GM19043 (cell line): Measurements from ENCODE around the gene MOB3A.

Source experiments
- ATAC-seq: cut with Tn5 transposase; IDR thresholded peaks from one replicate; pipeline ENCODE4 v1.9.1; 2021; ENCODE audit warnings: low read depth; ENCODE audit not compliant: unreplicated experiment

Gene MOB3A

GRCh38 chr19:2126879-2127518 is 30.9 kb upstream of the MOB3A start:
- ATAC-seq = no peak

DNA sequence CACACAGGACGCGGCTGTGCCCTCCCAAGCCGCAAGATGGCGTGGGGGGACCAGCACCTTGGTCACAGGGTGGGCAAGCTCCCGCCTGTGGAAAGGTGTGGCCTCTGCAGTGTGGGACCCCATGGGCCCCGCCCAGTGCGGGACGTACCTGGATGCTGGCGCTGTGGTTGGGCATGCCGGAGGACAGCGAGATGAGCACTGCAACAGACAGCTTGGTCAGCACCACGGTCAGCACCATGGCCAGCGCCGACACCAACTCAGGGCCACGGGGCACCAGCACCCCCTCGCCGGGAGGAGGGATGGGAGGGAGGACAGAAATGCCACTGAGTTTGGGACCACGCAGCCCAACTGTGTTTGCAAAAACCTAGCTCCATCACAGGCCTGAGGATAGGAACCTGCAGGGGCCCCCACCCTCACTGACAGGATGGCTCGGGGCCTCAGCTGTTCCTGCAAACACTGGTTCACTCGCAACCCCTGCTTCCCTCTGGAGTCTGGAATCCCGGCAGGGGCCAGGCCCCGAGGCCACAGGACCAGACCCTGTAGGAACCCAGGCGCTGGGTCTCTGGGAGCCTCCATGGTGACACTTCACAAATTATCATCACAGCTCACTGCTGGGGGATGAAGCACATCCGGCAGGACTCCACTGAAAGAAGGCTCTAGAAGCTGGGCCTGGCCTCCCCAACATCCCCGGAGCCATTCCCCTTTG is 27.7 kb upstream of the MOB3A start:
- ATAC-seq = no peak

DNA sequence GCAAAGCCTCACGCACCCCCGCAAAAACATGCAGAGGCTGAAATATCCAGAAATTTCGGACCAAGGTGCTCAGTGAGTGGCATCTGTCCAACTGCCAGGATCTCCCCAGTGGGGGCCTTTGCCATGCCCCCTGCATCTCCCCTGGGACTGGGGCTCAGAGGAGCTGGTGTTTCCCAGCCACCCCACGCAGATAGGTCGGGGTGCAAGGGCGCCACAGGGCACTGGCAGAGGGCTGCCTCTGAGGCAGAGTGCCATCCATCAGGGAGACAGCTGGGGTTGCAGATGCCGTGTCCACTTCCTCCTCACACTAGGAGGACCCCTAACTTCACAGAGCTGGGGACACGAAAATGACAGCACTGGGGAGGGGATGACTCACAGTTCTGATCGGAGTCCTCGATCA is 26.9 kb upstream of the MOB3A start:
- ATAC-seq = no peak

- ATAC-seq = no peak
Measured at GRCh38 chr19:2122251-2122650, 26.1 kb upstream of the MOB3A start.

DNA sequence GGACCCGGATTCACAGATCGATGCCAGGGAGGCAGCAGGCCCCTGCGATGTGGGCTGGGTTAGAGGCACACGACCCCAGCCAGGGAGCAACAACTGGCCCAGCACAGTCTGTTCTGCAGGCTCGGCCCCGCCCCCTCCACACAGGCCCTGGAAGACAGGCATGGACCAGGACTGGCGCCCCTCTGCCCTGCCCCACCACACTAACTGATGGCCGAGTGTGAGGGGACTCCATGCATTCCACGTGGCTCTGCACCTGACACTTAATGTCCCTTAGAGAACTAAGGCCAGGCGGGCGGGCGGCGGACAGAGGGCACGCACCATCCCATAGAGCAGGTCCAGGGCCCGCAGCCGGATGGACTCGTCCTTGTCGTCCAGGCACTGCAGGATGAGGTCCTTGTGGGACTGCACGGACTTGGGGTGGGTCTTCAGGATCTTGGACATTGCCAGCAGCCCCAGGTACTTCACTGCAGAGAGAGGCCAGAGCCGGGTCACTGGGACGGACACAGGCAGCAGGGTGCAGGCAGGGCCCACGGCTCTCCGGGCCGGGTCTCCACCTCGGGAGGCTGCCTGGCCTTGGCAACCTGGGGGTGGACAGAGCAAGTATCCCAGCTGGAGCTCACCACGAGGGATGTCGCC is 25.4 kb upstream of the MOB3A start:
- ATAC-seq = no peak

- ATAC-seq = no peak
Measured at GRCh38 chr19:2120821-2121220, 24.7 kb upstream of the MOB3A start.

GRCh38 chr19:2119921-2120785 is 24.0 kb upstream of the MOB3A start:
- no peak for ATAC-seq

- no peak for ATAC-seq
Measured at GRCh38 chr19:2118438-2118837, 22.3 kb upstream of the MOB3A start.

GRCh38 chr19:2117215-2117960 is 21.3 kb upstream of the MOB3A start:
- no peak for ATAC-seq

GRCh38 chr19:2116507-2116906 is 20.4 kb upstream of the MOB3A start:
- no peak for ATAC-seq

DNA sequence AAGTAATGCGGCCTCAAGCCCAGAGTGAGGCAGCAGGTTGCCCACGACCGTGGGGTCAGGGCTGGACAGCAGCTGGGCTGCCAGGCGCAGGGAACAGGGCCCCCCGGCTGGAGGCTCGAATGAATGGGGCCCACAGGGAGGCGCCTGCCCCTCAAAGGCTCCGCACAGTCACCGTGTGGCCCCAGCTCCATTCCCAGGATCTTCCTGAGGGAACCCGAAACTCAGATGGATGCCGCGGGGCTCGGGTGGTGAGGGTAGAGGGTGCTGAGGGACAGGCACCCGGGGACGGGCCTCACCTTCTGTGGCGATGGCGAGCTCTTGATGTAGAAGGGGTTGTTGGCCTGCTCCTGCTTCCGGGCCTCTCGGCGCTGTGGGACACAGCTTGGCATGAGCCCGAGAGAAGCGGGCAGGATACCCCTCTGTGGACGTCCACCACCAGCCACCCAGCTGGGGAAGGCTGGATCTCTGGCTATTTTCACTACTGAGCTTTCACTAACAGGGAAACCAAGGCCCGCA is 19.8 kb upstream of the MOB3A start:
- no peak for ATAC-seq

GRCh38 chr19:2115324-2115723 is 19.2 kb upstream of the MOB3A start:
- no peak for ATAC-seq

- no peak for ATAC-seq
Measured at GRCh38 chr19:2114821-2115220, 18.7 kb upstream of the MOB3A start.

DNA sequence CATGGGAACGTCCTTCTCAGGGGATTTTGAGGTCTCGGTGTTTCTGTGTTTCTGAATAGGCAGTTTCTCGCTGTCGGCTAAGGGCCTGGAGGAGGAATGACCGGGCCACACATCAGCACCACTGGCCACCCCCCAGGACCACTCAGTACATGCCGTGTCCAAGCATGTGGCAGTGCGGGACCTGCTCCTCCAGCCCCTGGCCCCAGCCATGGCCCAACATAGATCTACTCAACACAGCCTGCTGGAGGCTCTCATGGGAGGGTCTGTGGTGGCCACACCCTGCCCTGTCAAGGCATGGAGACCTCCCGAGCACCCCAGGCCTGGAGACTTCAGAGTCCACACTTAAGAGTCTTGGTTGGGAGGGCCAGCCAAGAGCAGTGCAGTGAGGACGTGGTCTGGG is 18.1 kb upstream of the MOB3A start:
- ATAC-seq = no peak

DNA sequence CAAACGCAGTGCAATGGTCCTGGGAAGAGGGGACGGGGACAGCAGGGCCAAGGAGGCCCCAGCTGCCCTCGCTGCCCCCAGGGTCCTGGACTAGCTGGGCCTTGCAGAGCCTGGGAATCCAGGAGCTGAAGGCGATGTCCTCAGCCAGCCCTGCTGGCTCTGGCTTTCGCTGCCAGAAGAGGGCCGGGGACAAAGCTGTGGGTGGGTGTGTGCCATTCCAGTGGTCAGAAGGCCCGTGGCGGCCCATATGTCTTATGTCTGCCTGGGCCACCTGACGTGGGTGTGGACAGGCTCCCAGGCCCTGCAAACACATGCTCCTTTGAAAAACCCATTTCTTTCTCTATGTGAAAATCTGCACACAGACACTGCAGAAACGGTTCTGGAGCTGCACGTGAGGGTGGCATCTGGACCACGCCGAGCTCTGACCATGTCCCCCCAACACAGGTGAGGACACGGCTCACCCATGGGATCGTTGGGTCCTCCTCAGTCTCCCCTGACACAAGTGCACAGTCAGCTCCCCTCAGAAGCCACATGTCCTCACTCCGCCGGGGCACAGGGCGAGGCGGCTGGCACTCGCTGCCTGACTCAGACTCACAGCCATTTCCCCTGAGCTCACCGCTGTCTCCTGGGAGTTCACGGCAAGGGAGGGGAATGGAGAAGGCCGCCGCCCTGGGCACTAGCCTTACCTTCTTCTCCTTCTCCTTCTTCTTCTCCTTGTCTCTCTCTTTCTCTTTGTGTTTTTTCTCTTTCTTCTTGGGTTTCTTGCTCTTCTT is 17.5 kb upstream of the MOB3A start:
- ATAC-seq = no peak

DNA sequence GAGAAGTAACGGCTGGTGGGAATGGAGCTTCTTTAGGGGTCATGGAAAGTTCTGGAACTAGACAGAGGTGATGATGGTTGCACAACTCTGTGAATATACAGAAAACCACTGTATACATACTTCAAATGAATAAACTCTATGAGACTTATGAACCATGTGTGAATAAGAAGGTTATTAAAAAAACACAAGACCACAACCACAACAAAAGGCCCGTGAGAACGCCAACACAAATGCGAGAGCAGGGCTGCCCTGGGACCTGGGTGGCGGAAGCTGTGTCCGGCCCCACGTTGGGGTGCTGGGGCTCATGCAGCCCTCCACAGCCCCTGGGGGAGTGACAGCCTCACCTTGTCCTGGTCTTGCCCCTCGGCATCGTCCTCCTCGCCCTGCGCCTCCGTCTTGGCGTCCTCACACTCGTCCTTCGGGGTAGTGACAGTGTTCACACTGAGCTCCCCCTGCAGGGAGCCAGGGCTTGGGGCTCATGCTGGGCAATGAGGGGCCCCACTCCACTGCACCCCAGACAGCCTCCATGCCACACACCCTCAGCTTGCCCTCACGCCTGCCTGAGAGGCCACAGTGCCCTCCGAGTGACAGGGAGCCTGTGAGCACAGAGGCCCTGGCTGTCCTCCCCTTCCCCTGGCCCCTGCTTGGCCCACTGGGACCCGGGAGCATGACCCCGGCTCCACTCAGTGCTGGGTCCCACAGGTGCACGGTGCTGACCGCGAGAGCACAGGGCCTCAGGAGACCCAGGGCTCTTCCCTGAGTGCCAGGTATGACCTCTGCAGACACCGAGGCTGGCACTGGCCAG is 16.6 kb upstream of the MOB3A start:
- no peak for ATAC-seq

DNA sequence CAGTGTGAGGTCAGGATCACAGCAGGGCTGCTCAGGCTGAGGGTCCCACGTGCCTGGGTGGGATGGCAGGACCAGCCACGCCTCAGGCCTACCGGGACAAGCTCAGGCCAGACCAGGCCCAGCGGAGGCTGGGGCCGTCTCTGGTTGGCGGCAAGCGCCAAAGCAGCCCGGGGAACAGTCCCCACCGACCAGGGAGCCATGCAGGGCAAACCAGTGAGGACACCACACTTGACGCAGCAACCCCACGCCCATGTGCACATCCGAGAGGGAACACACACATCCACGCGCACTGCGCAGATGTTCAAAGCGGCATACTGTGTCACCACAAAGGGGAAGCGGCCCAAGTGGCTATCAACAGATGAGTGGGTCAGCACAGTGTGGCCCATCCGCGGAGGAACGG is 15.8 kb upstream of the MOB3A start:
- no peak for ATAC-seq

- ATAC-seq = no peak
Measured at GRCh38 chr19:2111425-2111824, 15.3 kb upstream of the MOB3A start.

DNA sequence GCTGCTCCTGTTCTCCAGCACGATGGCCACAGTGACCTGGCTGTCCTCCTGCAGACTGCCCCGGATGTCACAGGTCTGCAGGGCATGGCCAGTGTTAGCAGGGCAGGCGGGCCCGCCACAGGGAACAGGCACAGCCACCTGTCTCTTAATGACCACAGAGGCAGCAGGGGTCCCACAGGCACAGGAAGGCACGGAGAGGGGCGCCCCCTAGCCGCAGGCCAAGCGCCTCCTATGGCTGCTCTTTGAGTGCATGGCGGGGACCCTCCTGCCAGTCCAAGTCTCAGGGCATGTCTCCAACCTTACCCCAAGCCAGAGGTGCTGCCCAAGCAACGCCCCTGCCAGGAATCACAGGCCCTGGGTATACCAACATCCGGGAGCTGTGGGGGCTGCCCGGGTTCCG is 14.7 kb upstream of the MOB3A start:
- no peak for ATAC-seq
